Stimulated activated CD4-positive, alpha-beta T cell treated with anti-CD3 and anti-CD28 coated beads, Interleukin-1b, Interleukin-23, amount 100 ng/mL, for 48 hours (primary cell): ENCODE results near the gene IFI30.
"Not testable (repeated sequence)": the region's sequence is repeated elsewhere in the genome, so short reads cannot be mapped to it uniquely, and the experiment has no call there.

Experiments
- DNase-seq: peaks from one replicate; pipeline ENCODE4 v3.0.0-alpha.2; 2020

The IFI30 gene

GRCh38 chr19:18204394-18205199, 31.0 kb downstream of the IFI30 start:
- no peak for DNase-seq

DNA sequence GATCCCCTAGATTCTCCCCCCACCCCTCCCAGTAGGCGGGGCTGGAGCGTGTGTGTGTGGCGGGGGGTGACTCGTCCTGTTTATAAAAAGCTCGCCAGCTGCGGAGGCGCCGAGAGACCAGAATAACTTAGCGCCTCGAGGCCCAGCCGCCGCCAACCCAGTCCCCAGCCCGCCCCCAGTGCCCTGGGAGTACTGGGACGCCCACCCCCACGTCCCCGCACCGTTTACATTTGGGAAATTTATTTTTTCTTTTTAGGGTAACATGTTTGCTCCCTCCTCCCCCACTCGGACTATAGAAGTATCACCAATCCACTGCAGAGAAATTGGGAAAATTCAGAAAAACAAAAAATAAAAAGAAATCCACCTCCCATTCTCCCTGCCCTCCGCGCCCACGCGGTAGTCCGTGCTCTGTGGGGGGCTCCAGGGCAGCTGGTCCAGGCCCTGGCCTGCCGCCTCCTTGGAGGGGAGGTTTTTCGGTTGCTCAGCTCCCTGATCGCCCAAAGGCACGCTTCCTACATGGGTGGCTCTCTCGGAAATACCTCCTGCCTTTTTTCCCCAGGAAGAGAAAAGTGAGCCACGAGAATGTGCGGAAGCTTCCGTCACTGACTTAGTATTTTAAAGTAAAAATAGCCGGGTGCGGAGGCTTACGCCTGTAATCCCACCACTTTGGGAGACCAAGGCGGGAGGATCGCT, 31.7 kb downstream of the IFI30 start:
- peak; percentile 66 for DNase-seq

- DNase-seq = no peak
Measured at GRCh38 chr19:18206018-18206417, 32.4 kb downstream of the IFI30 start.

DNA sequence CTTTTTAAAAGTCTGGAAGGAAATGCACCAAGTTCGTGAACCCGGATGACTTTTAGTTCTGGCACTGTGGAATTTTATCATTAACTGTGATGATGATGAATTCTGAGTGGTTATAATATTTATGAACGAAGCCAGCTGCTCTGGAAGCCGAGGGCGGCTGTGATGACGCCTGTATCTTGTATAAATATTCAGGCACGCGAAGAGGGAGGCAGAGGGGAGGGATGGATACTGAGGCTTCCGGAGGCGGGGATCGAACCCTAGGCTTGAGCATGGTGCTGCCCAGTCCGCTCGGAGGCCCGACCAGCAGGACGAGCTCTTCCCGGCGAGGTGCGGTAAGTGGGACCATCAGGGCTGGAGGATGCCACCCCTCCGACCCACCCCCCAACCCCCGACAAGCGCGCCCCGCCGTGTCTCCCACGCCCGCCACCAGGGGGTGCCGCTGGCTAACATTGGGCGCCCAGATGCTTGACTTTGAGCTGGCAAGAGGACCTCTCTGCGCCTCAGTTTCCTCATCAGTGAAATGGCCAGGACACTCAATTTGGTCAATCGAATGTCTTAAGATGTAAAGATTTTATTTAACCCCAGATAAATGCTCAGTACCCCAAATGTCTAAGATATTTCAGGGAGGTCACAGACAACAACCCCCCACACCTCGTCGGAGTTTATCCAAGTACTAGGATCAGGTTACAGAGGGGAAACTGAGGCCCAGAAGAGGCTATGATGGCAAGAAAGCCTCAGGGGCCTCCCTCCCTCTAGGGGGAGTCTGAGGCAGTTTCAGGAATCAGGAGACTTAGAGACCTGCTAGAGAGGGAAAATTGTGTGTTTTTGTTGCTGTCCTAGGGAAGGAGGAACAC, 34.7 kb downstream of the IFI30 start:
- peak; percentile 41 for DNase-seq

- not testable (repeated sequence) for DNase-seq
Measured at GRCh38 chr19:18209912-18210311, 36.3 kb downstream of the IFI30 start.

GRCh38 chr19:18211683-18212082, 38.1 kb downstream of the IFI30 start:
- no peak for DNase-seq

- no peak for DNase-seq
Measured at GRCh38 chr19:18214779-18215433, 41.3 kb downstream of the IFI30 start.

GRCh38 chr19:18216789-18217188, 43.2 kb downstream of the IFI30 start:
- DNase-seq = no peak

GRCh38 chr19:18218159-18218558, 44.5 kb downstream of the IFI30 start:
- DNase-seq = no peak

DNA sequence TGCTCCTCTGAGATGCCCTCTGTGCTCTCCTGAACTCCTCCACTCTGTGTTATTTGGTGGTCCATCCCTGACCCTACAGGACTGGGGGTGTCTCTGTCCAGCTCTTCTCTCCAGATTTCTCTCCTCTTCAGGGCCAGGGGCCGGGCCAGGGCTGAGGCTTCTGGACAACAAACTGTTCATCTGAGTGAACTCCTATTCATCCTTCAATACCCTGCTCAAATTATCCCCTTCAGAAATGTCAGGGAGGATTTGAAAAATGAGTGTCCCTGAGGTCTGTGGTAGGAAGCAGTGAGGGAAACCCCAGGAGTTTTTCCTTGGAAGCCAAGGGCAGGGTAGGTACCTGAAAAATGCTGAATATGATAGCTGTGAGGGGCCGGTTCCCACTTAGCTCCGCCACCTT, 45.0 kb downstream of the IFI30 start:
- DNase-seq = no peak

DNA sequence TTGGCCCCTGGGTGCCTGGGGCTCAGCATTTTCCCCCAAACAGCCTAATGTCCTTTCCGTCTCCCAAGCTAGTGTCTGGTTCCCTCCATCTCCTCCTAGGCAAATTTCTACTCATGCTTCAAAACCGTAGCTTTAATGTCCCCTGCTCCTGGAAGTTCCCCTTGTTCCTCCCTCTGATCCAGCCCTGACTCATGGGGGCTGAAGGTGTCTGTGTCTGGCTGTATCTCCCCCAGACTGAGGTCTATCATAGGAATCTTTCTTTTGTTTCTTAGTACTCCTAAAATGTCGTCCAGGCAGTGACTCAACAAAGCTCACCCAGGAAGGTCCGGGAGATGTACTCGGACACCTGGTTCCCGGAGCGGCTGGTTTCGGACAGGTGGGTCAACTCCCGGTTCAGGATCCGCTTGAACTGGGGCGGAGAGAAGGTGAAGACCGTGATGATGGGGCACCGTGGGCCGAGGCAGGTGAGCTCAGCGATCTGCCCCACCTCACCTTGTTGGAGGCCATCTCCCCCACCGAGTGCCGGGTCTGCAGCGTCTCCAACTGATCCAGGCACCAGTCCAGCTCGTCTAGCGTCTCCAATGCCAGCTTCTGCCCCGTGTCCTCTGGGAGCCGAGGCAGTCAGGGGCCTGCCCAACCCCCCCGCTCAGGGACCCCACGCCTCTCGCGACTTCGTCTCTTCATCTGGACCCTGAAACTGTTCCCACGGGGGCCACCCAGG, 46.5 kb downstream of the IFI30 start:
- DNase-seq = no peak

GRCh38 chr19:18220632-18221275, 47.1 kb downstream of the IFI30 start:
- no peak for DNase-seq

GRCh38 chr19:18221815-18222725, 48.5 kb downstream of the IFI30 start:
- no peak for DNase-seq

- DNase-seq = peak; percentile 43
Measured at GRCh38 chr19:18223860-18224524, 50.4 kb downstream of the IFI30 start.

DNA sequence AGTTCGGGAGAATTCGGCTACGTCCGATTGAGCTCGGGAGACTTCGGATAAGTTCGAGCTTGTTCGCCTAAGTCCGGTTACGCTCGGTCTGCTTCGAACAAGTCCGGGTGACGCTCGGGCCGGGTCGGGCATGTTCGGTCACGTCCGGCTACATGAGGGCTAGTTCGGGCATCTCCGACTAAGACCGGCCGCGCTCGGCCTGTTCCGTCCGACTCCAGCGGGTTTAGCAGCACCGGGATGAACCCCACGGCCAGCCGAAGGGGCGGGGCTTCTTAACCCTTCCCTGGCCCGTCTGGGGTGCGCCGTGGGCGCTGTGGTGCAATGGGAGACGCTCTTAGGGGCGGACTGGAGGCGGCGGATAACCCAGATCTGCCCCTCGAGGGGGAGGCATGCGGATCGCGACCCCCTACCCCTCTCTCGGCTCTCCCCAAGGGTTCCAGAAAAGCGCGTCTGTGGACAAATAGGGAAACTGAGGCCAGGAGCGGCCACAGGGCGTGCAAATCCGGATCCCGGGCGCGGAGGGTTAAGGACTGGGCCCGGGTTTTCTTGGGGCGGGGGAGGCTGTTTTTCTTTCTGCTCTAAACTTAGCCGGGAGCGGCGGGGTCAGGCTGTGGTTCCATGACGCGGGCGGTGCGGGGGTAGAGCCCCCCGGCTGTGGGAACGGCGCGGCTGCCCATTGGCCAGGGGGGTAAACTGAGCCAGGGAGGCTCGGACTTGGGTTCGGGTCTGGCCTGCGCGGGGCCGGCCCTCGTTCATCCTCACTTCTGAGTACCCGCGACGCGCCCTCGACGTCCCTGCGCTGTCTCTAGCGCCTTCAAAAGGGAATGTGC, 51.1 kb downstream of the IFI30 start:
- DNase-seq = peak; percentile 96

GRCh38 chr19:18225355-18225701, 51.7 kb downstream of the IFI30 start:
- no peak for DNase-seq

DNA sequence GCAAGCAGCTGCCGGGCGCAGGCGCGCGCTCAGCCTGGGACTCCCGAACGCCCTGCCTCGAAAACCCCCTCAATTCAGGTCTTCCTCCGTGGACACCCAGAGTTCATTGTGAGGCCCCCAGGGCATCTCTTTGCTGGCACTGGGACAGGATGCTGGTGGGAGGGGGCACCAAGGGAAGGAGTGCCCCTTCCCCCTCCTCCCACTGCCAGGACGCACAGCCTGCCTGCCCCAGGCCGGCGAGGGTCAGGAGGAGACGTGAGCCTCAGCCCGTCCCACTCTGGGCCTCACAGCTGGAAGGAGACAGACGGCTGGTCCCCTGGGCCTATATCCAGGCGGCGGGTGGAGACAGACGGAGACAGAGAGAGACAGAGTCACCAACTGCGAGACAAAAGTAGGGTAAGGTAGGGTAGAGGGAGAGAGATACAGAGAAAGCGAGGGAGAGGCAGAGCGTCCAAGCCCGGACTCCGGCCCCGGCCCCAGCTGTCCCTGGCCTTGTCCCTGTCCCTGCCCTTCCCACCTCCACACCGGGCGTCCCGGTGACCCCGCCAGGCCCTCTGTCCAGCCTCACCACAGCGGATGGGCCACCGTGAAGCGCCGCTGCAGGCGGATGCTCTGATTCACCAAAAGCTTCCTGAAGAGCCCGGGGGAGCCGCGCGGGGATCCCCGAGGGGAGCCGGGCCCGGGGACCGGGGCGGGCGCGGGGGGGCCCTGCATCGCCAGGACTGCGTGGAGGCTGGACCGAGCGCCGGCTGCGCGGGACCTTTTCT, 52.3 kb downstream of the IFI30 start, which contains the start of gene PDE4C:
PDE4C (minus strand) TSS at position 737 of the 767 bp plus-strand sequence; CDS start at position 714, 23 bp downstream.
- DNase-seq = no peak
